ENCODE measurements around the gene RPN2.
A peak's percentile ranks its signal among the peaks of the same experiment; 100 is the strongest.
"Not testable (repeated sequence)": the region's sequence is repeated elsewhere in the genome, so short reads cannot be mapped to it uniquely, and the experiment has no call there.

The RPN2 gene

GRCh38 chr20:37178839-37179682 is at the start of gene RPN2, which contains the start of gene MROH8:
TSS of gene RPN2 (plus strand) at chr20:37179330. CDS start at chr20:37179357, 27 bp downstream.
TSS of gene MROH8 (minus strand) at chr20:37179548.
- peak; percentile 97 for DNase-seq

- DNase-seq = no peak
These were observed 47.6 kb upstream of the RPN2 start for GRCh38 chr20:37131486-37131885.

- no peak for DNase-seq
These were observed 45.2 kb upstream of the RPN2 start for GRCh38 chr20:37133952-37134351.

GRCh38 chr20:37137547-37137946 is 41.6 kb upstream of the RPN2 start:
- DNase-seq = no peak

- no peak for DNase-seq
These were observed 36.4 kb upstream of the RPN2 start for GRCh38 chr20:37142708-37143107.

GRCh38 chr20:37144856-37145404 is 34.2 kb upstream of the RPN2 start:
- no peak for DNase-seq

- no peak for DNase-seq
These were observed 31.9 kb upstream of the RPN2 start for GRCh38 chr20:37147250-37147649.

GRCh38 chr20:37150864-37151263 is 28.3 kb upstream of the RPN2 start:
- DNase-seq = not testable (repeated sequence)

- no peak for DNase-seq
These were observed 27.6 kb upstream of the RPN2 start for GRCh38 chr20:37151529-37151928.

- DNase-seq = no peak
These were observed 26.8 kb upstream of the RPN2 start for GRCh38 chr20:37152284-37152683.

- no peak for DNase-seq
These were observed 24.3 kb upstream of the RPN2 start for GRCh38 chr20:37154684-37155298.

- no peak for DNase-seq
These were observed 23.1 kb upstream of the RPN2 start for GRCh38 chr20:37155987-37156386.

- no peak for DNase-seq
These were observed 20.9 kb upstream of the RPN2 start for GRCh38 chr20:37158248-37158647.

- no peak for DNase-seq
These were observed 18.4 kb upstream of the RPN2 start for GRCh38 chr20:37160683-37161082.

- DNase-seq = no peak
These were observed 17.1 kb upstream of the RPN2 start for GRCh38 chr20:37161830-37162549.

- DNase-seq = no peak
These were observed 16.5 kb upstream of the RPN2 start for GRCh38 chr20:37162646-37163045.

- DNase-seq = no peak
These were observed 15.1 kb upstream of the RPN2 start for GRCh38 chr20:37163832-37164554.

GRCh38 chr20:37165031-37165430 is 14.1 kb upstream of the RPN2 start:
- DNase-seq = no peak

- DNase-seq = no peak
These were observed 12.3 kb upstream of the RPN2 start for GRCh38 chr20:37166867-37167266.

GRCh38 chr20:37172836-37173235 is 6.3 kb upstream of the RPN2 start:
- no peak for DNase-seq

GRCh38 chr20:37179683-37180524 is 774 bp downstream of the RPN2 start:
- DNase-seq = no peak

GRCh38 chr20:37185686-37186085 is 6.6 kb downstream of the RPN2 start:
- peak; percentile 75 for DNase-seq

Data from RPMI8226 (cell line).